Adrenal gland (tissue), 5 donors: Measurements from ENCODE around the gene LRP2BP.

Source experiments
- POLR2A ChIP-seq, 2 donors: fragments of 450-650 bp; IDR thresholded peaks; one replicate each; pipeline ENCODE4 v1.6.1; 2017; ENCODE audit warnings: antibody characterized with exemption in 2 of 2, mild to moderate bottlenecking in 2 of 2, moderate library complexity in 1 of 2
- TF ChIP-seq, protein P1 (sequence below), 6 experiments: fragments of 450-650 bp in 4 of 6; fragments of 200-600 bp in 2 of 6; sonication (generic) in 1 of 6; IDR thresholded peaks; 1 replicate in 5 of 6; 2 replicates in 1 of 6; pipeline versions ENCODE4 v1.5.1 to v1.8.0; 2016 to 2021; ENCODE audit warnings: antibody characterized with exemption in 6 of 6, mild to moderate bottlenecking in 2 of 6, moderate library complexity in 1 of 6
- donor health status: DM: no; HTN: no; CAD: no.

DNA sequence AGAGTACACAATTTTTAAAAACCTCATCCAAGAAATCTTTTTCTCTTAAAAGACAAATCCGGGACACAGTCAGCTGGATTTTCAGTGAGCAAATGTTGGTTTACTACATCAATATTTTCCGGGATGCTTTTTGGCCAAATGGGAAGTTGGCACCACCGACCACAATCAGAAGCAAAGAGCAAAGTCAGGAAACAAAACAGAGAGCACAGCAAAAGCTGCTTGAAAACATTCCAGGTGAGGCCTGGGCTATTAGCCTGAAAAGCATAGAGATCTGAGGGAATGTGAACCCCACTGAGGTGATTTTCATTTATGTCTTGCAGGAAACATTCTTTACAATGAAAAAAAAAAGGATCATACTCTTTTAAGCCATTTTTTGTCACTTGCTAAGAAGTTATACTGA lies 33.9 kb downstream of the LRP2BP start:
- TF ChIP-seq POLR2A (IDR thresholded peaks at IDR 0.05) = no peak
- TF ChIP-seq, protein P1, sequence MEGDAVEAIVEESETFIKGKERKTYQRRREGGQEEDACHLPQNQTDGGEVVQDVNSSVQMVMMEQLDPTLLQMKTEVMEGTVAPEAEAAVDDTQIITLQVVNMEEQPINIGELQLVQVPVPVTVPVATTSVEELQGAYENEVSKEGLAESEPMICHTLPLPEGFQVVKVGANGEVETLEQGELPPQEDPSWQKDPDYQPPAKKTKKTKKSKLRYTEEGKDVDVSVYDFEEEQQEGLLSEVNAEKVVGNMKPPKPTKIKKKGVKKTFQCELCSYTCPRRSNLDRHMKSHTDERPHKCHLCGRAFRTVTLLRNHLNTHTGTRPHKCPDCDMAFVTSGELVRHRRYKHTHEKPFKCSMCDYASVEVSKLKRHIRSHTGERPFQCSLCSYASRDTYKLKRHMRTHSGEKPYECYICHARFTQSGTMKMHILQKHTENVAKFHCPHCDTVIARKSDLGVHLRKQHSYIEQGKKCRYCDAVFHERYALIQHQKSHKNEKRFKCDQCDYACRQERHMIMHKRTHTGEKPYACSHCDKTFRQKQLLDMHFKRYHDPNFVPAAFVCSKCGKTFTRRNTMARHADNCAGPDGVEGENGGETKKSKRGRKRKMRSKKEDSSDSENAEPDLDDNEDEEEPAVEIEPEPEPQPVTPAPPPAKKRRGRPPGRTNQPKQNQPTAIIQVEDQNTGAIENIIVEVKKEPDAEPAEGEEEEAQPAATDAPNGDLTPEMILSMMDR (IDR thresholded peaks at IDR 0.05) = no peak
